ENCODE data around the gene AKAP9. TPM values are rescaled to one million over a fixed set of nuclear protein-coding genes. Genes with fewer than 3 reads are reported as not detected.
"Not testable (repeated sequence)": the region's sequence is repeated elsewhere in the genome, so short reads cannot be mapped to it uniquely, and the experiment has no call there.

AKAP9 gene
- total RNA-seq, 1 donor from 2014 or later = 119 TPM

DNA sequence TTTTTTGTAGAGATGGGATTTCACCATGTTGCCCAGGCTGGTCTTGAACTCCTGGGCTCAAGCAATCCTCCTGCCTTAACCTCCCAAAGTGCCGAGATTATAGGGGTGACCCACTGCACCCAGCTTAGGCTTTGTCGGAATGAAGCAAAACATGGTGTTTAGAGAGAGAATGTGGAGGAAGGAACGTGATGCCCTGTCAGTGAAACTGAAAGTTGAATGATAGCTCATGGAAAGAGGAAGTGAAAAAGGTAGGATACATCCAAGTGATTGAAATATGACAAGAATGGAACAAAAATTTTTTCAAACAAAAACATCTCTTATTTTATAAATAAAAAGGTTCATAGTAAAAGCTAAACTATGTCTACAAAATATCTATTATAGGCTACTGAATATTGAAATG lies 5.9 kb downstream of the AKAP9 start:
- Mint-ChIP-seq H3K27ac (no peak overlapping the region), H3K27me3 (ENCODE audit: low read depth) (no peaks in the 10 kb centered on the region), H3K36me3 (peaks cover 7% of the 10 kb centered on the region), H3K4me3 (no peak overlapping the region), H3K4me1 (peaks cover 16% of the 10 kb centered on the region), H3K9me3 (peaks cover 6% of the 10 kb centered on the region)
- TF ChIP-seq, protein P1, sequence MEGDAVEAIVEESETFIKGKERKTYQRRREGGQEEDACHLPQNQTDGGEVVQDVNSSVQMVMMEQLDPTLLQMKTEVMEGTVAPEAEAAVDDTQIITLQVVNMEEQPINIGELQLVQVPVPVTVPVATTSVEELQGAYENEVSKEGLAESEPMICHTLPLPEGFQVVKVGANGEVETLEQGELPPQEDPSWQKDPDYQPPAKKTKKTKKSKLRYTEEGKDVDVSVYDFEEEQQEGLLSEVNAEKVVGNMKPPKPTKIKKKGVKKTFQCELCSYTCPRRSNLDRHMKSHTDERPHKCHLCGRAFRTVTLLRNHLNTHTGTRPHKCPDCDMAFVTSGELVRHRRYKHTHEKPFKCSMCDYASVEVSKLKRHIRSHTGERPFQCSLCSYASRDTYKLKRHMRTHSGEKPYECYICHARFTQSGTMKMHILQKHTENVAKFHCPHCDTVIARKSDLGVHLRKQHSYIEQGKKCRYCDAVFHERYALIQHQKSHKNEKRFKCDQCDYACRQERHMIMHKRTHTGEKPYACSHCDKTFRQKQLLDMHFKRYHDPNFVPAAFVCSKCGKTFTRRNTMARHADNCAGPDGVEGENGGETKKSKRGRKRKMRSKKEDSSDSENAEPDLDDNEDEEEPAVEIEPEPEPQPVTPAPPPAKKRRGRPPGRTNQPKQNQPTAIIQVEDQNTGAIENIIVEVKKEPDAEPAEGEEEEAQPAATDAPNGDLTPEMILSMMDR (IDR thresholded peaks at IDR 0.05; ENCODE audit: unreplicated experiment) = no peak
- no peak for DNase-seq (ENCODE audit: low spot score in 2 of 2, unreplicated experiment in 2 of 2)

DNA sequence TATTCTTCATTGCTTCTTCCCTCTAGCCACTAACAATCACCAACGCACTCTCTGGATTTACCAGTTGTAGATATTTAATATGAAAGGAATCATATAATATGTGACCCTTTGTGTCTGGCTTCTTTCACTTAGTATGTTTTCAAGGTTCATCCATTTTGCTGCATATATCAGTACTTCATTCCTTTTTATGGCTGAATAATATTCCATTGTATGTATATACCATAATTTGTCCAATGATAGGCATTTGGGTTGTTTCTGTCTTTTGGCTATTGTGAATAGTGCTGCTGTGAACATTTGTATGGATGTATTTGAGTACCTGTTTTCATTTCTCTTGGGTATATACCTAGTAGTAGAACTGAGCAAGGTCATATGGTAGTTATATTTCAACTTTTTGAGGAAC lies 7.3 kb downstream of the AKAP9 start:
- peaks cover 9% of the 10 kb centered on the region for H3K36me3 Mint-ChIP-seq
- TF ChIP-seq, protein P1 (IDR thresholded peaks at IDR 0.05; ENCODE audit: unreplicated experiment) = no peak
- no peaks in the 10 kb centered on the region for H3K27me3 Mint-ChIP-seq (ENCODE audit: low read depth)
- H3K4me3 Mint-ChIP-seq = no peak overlapping the region
- H3K4me1 Mint-ChIP-seq = peaks cover 10% of the 10 kb centered on the region
- H3K9me3 Mint-ChIP-seq = peaks cover 6% of the 10 kb centered on the region
- no peak for DNase-seq (ENCODE audit: low spot score in 2 of 2, unreplicated experiment in 2 of 2)
- no peak overlapping the region for H3K27ac Mint-ChIP-seq

DNA sequence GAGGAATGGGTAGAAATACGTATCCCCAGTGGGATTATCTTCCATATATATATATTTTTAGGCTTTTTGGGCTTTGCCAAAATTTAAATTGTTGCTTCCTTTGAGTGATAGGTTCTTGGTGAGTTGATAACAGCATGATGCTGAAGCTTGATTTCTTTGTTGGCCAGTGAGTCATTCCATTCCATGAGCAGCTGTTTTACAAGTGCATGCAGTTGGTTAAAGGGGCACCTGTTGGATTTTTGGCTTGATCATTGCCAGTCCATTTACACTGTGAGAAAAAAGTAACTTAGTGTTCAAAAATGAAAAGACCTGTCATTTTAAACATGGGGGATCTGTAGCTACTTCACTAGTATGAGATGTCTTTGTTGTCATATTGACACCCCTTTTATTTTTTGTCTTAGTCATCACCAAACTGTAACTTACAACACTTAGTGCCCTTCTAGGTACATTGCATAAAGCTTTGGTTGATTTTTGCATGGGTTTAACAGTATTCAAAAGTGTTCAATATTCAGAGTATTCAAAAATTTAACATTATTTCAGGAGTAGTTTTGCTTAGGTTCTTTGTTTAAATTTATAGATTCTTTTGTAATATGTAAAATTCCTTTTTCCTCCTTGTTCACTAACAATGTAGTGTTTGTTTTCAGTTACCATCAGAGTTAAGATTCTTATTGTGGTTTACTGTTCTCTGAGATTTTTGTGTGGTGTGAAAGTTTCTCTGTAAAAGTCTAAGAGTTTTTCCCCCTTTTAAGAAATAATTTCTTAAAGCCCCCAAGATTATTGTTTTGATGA lies 8.8 kb downstream of the AKAP9 start:
- Mint-ChIP-seq H3K9me3 (peaks cover 6% of the 10 kb centered on the region), H3K4me1 (peaks cover 3% of the 10 kb centered on the region), H3K36me3 (peaks cover 11% of the 10 kb centered on the region), H3K4me3 (no peak overlapping the region), H3K27me3 (ENCODE audit: low read depth) (no peaks in the 10 kb centered on the region), H3K27ac (no peak overlapping the region)
- no peak for DNase-seq (ENCODE audit: low spot score in 2 of 2, unreplicated experiment in 2 of 2)
- TF ChIP-seq, protein P1 (IDR thresholded peaks at IDR 0.05; ENCODE audit: unreplicated experiment) = no peak

DNA sequence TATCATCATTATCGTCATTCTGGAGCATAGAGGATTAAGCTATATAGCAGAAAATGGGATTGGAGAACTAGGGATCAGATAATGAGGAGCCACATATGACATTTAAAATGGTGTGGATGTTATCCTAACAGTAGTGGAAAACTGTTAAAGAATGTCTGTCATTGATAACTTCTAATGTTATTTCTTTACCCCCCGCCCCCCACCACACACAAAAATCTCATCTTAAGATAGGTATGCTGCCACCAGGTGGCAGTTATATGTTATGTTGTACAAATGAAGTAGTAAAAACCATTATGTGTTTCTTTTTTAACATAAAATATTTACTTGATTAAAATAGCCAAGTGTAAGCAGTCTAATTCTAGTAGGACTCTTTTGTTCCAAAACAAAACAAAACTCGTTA lies 13.0 kb downstream of the AKAP9 start:
- Mint-ChIP-seq H3K27me3 (ENCODE audit: low read depth) (no peaks in the 10 kb centered on the region), H3K4me3 (no peak overlapping the region), H3K27ac (no peak overlapping the region), H3K9me3 (peaks cover 11% of the 10 kb centered on the region), H3K4me1 (no peaks in the 10 kb centered on the region), H3K36me3 (peaks cover 17% of the 10 kb centered on the region)
- TF ChIP-seq, protein P1 (IDR thresholded peaks at IDR 0.05; ENCODE audit: unreplicated experiment) = no peak
- DNase-seq (ENCODE audit: low spot score in 2 of 2, unreplicated experiment in 2 of 2) = no peak

DNA sequence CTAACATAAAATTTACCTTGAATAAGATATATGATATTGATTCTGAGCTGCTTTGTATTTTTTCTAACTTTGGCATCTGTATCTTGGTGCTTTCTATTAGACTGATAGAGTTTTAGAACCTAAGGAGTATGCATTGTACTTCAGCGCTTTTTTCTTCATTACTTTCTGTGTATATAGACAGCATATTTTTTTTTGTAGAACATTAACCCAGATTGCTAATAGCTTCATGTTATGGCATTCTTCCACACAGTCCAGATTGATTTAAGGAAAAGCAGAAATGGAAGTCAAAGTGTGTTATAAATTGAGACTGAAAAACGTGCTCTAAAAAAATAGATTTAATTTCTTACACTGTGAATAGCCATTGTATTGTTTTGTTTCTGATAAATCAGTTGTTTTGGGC lies 15.8 kb downstream of the AKAP9 start:
- not testable (repeated sequence) for DNase-seq (ENCODE audit: low spot score in 2 of 2, unreplicated experiment in 2 of 2); H3K4me1 Mint-ChIP-seq; H3K27ac Mint-ChIP-seq; H3K27me3 Mint-ChIP-seq (ENCODE audit: low read depth); H3K4me3 Mint-ChIP-seq
- Mint-ChIP-seq H3K9me3 (peaks cover 11% of the 10 kb centered on the region), H3K36me3 (peaks cover 19% of the 10 kb centered on the region)

DNA sequence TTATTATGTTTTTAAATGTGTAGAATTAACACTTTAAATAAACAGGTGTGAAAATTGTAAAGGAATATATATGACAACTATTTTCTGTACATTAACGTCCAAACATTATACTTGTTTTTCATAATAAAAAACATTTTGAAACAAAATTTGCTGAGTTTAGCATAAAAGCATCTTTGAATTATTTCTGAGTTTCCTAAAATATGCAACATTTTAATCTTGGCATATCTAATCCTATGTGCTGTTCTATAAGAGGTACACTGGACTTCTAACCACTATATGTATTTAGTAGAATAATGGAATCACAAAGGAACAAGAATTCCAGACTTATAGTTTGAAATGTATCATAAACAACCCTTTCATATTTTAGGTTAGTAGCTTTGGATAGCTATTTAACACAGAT lies 16.6 kb downstream of the AKAP9 start:
- H3K27ac Mint-ChIP-seq = no peak overlapping the region
- peaks cover 11% of the 10 kb centered on the region for H3K9me3 Mint-ChIP-seq
- TF ChIP-seq, protein P1 (IDR thresholded peaks at IDR 0.05; ENCODE audit: unreplicated experiment) = no peak
- DNase-seq (ENCODE audit: low spot score in 2 of 2, unreplicated experiment in 2 of 2) = no peak
- H3K27me3 Mint-ChIP-seq (ENCODE audit: low read depth) = no peaks in the 10 kb centered on the region
- H3K4me1 Mint-ChIP-seq = no peaks in the 10 kb centered on the region
- no peak overlapping the region for H3K4me3 Mint-ChIP-seq
- peaks cover 17% of the 10 kb centered on the region for H3K36me3 Mint-ChIP-seq
